Measurements from ENCODE around the gene GOLT1B.

GOLT1B gene

GRCh38 chr12:21566223-21566906 is 64.8 kb downstream of the GOLT1B start:
- no peak for DNase-seq (ENCODE audit: low read depth)

- DNase-seq (ENCODE audit: low read depth): no peak
These were observed 65.4 kb downstream of the GOLT1B start for GRCh38 chr12:21566907-21567394.

Data from T-helper 22 cell (primary cell).